Measurements from ENCODE around the gene DLGAP1. TPM values are rescaled to one million over a fixed set of nuclear protein-coding genes. Genes with fewer than 3 reads are reported as not detected.

The DLGAP1 gene
- polyA plus RNA-seq, 1 of the 3 experiments (the other 2 are of a cell fraction), result not detected

GRCh38 chr18:3508576-3509549, 946.2 kb downstream of the DLGAP1 start (continued):
- TF ChIP-seq RAD21 (IDR thresholded peaks at IDR 0.05; ENCODE audit: low read length), result no peak
- no peak for TF ChIP-seq FOSL2 (IDR thresholded peaks at IDR 0.05; ENCODE audit: borderline replicate concordance, low read depth)
- no peak for TF ChIP-seq SMC3 (IDR thresholded peaks at IDR 0.05; ENCODE audit: low read depth, low read length)
- TF ChIP-seq RXRA (IDR thresholded peaks at IDR 0.05; ENCODE audit: borderline replicate concordance, low read depth), result no peak
- no peak for TF ChIP-seq RFX5 (IDR thresholded peaks at IDR 0.05; ENCODE audit: low read length)
- no peak for TF ChIP-seq IRF3 (IDR thresholded peaks at IDR 0.05; ENCODE audit: low read depth, low read length)

- ChIA-PET CTCF (interaction anchor here (1.1 to 1.2 kb wide), 2 partner anchors 50 to 81 kb away, joined by 3 read pairs; no protein-coding TSS in a partner anchor), POLR2A (no interaction called here)
- Histone ChIP-seq H3K4me3 (ENCODE audit: low read depth in 2 of 2, low read length in 1 of 2) (no peak overlapping the region), H3K9me2 (no peaks in the 10 kb centered on the region), H3K79me2 (ENCODE audit: insufficient read depth) (no peaks in the 10 kb centered on the region), H3K9me3 (no peaks in the 10 kb centered on the region), H2AFZ (ENCODE audit: low read depth) (no peak overlapping the region), H4K20me1 (ENCODE audit: insufficient read depth) (no peaks in the 10 kb centered on the region), H3K4me1 (ENCODE audit: control insufficient read depth in 1 of 2, insufficient read depth in 2 of 2, low read depth in 1 of 2, low read length in 1 of 2) (peaks cover 0 to 10% of the 10 kb centered on the region in 2 experiments; a peak in 2 of 4 replicates), H3K27me3 (ENCODE audit: insufficient read depth) (no peaks in the 10 kb centered on the region), H3K27ac (ENCODE audit: low read depth in 2 of 2, low read length in 1 of 2) (no peak overlapping the region), H3K36me3 (replicated peaks in 1 of 2; ENCODE audit: control insufficient read depth in 1 of 2, insufficient read depth in 2 of 2, low read length in 1 of 2) (no peaks in the 10 kb centered on the region), H3K4me2 (no peak overlapping the region), H3F3A (replicated peaks; ENCODE audit: insufficient read depth) (no peaks in the 10 kb centered on the region), H3K9ac (no peak overlapping the region)
- WGBS (ENCODE audit: low lambda C conversion rate), result 64% methylated on average over 5 of the region's 5 CpGs
- no peak for DNase-seq
- TF ChIP-seq NRF1 (IDR thresholded peaks at IDR 0.05; ENCODE audit: low read depth, low read length) (no peak), SIN3A (IDR thresholded peaks at IDR 0.05; ENCODE audit: borderline replicate concordance, low read depth, low read length) (no peak), TEAD4 (IDR thresholded peaks at IDR 0.05; ENCODE audit: borderline replicate concordance, insufficient read depth) (no peak), FOXJ3 (CRISPR knock-in tag; IDR thresholded peaks at IDR 0.05) (no peak), FOXM1 (IDR thresholded peaks at IDR 0.05; ENCODE audit: low read depth) (no peak), FOSL2 (IDR thresholded peaks at IDR 0.05; ENCODE audit: borderline replicate concordance, low read depth) (no peak), TCF12 (IDR thresholded peaks at IDR 0.05) (no peak), RAD21 (IDR thresholded peaks at IDR 0.05; ENCODE audit: low read length) (no peak), NFIC (IDR thresholded peaks at IDR 0.05; ENCODE audit: borderline replicate concordance) (no peak), IRF3 (IDR thresholded peaks at IDR 0.05; ENCODE audit: low read depth, low read length) (no peak)
Observed at GRCh38 chr18:3504637-3505036, 950.5 kb downstream of the DLGAP1 start.
